RWPE2 (cell line): ENCODE measurements around the gene AFAP1L1.

ENCODE experiments used
- ATAC-seq: fragments of 200-7000 bp; cut with Tn5 transposase; 3 replicates; pipeline ENCODE4 v1.9.1; 2021; ENCODE audit warnings: low read depth
- DNase-seq: peaks from one replicate; pipeline ENCODE4 v3.0.0-alpha.2; 2020; ENCODE audit warnings: low spot score
- H3K27ac ChIP-seq: fragments of 450-650 bp; 2 replicates; pipeline ENCODE4 v1.5.1; 2017; ENCODE audit warnings: mild to moderate bottlenecking; ENCODE audit not compliant: poor library complexity, severe bottlenecking
- H3K27me3 ChIP-seq: fragments of 250-450 bp; sonication (Bioruptor Pico); 2 replicates; pipeline ENCODE4 v1.5.1; 2021; ENCODE audit warnings: mild to moderate bottlenecking, moderate library complexity; ENCODE audit not compliant: insufficient read depth, poor library complexity, severe bottlenecking
- H3K36me3 ChIP-seq: fragments of 250-450 bp; sonication (Bioruptor Pico); 2 replicates; pipeline ENCODE4 v1.5.1; 2020; ENCODE audit warnings: low read depth, mild to moderate bottlenecking, moderate library complexity
- H3K4me1 ChIP-seq: fragments of 250-450 bp; sonication (Bioruptor Pico); 2 replicates; pipeline ENCODE4 v1.5.1; 2021; ENCODE audit warnings: mild to moderate bottlenecking, moderate library complexity; ENCODE audit not compliant: insufficient read depth, poor library complexity, severe bottlenecking
- H3K4me3 ChIP-seq: fragments of 250-450 bp; sonication (Bioruptor Pico); 2 replicates; pipeline ENCODE4 v1.5.1; 2021; ENCODE audit warnings: mild to moderate bottlenecking, moderate library complexity; ENCODE audit not compliant: severe bottlenecking
- H3K9me3 ChIP-seq: fragments of 250-450 bp; sonication (Bioruptor Pico); 2 replicates; pipeline ENCODE4 v1.5.1; 2021; ENCODE audit warnings: mild to moderate bottlenecking, moderate library complexity; ENCODE audit not compliant: severe bottlenecking
- CTCF ChIP-seq: fragments of 450-650 bp; IDR thresholded peaks from one replicate; pipeline ENCODE4 v1.5.1; 2017; ENCODE audit warnings: mild to moderate bottlenecking, moderate library complexity; ENCODE audit not compliant: poor library complexity, severe bottlenecking

AFAP1L1 gene

GRCh38 chr5:149283626-149284480, 12.2 kb downstream of the AFAP1L1 start:
- no peak for TF ChIP-seq CTCF
- H3K4me1 ChIP-seq, result peaks cover 9% of the 10 kb centered on the region

GRCh38 chr5:149284501-149284900, 12.8 kb downstream of the AFAP1L1 start:
- H3K36me3 ChIP-seq, result no peaks in the 10 kb centered on the region
- H3K27me3 ChIP-seq, result no peaks in the 10 kb centered on the region
- DNase-seq, result no peak
- TF ChIP-seq CTCF, result no peak
- H3K27ac ChIP-seq, result no peak overlapping the region
- no peak overlapping the region for H3K4me3 ChIP-seq
- peaks cover 9% of the 10 kb centered on the region for H3K4me1 ChIP-seq
- no peaks in the 10 kb centered on the region for H3K9me3 ChIP-seq
- ATAC-seq, result 0 out of 3 replicates have a peak, but pooled peaks have one; percentile 11

More at GRCh38 chr5:149283626-149284480, 12.2 kb downstream of the AFAP1L1 start:
- Histone ChIP-seq H3K27me3 (no peaks in the 10 kb centered on the region), H3K4me3 (no peak overlapping the region), H3K27ac (no peak overlapping the region), H3K9me3 (no peaks in the 10 kb centered on the region), H3K36me3 (no peaks in the 10 kb centered on the region)
- DNase-seq (no peak), ATAC-seq (no peak)

DNA sequence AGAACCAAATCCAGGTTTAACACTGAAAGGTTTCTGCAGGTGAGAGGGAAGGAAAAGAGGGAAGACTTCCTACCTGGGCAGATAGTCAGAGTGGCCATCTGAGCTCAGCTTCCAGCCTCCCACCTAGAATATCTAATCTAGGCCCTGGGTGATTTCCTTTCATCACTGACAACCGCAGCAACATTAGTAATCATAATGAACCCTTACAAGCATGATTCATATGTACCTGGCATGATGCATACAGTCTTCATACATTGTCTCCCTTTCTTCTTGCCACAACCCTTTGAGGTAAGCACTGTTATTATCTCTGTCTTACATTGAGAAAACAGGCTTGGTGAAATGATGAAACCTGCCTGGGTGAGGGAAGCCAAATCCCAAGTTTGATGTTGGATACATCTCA, 13.5 kb downstream of the AFAP1L1 start:
- H3K4me3 ChIP-seq, result no peak overlapping the region
- peaks cover 9% of the 10 kb centered on the region for H3K4me1 ChIP-seq
- TF ChIP-seq CTCF, result no peak
- H3K27me3 ChIP-seq, result no peaks in the 10 kb centered on the region
- ATAC-seq, result peak; percentile 73
- no peak overlapping the region for H3K27ac ChIP-seq
- no peak for DNase-seq
- H3K36me3 ChIP-seq, result no peaks in the 10 kb centered on the region
- H3K9me3 ChIP-seq, result no peaks in the 10 kb centered on the region

DNA sequence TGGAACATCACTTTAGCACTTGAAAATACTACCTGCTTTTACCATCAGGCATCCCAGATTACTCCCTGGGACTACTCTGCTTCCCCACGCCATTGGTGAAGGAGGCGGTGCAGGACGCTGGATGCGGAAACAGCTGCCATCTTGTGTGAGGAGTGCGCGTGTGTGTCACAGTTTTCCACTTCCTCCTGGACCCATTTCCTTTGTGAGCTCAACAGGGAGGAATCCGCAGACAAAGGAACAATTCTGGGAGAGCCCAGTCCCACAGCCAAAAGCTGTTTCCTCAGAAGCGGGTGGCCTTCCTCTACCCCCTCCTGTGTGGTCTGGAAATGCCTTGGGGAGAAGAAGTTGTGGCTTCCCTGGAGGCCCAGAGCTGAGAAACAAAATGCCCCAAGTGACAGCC, 16.8 kb downstream of the AFAP1L1 start:
- H3K9me3 ChIP-seq, result no peaks in the 10 kb centered on the region
- no peak overlapping the region for H3K4me3 ChIP-seq
- no peaks in the 10 kb centered on the region for H3K36me3 ChIP-seq
- TF ChIP-seq CTCF, result no peak
- peaks cover 9% of the 10 kb centered on the region for H3K4me1 ChIP-seq
- H3K27ac ChIP-seq, result no peak overlapping the region
- H3K27me3 ChIP-seq, result no peaks in the 10 kb centered on the region
- ATAC-seq (no peak), DNase-seq (no peak)

GRCh38 chr5:149289301-149289700, 17.6 kb downstream of the AFAP1L1 start:
- ATAC-seq (no peak), DNase-seq (no peak)
- no peak overlapping the region for H3K27ac ChIP-seq
- no peaks in the 10 kb centered on the region for H3K27me3 ChIP-seq
- no peak for TF ChIP-seq CTCF
- H3K9me3 ChIP-seq, result no peaks in the 10 kb centered on the region
- H3K4me3 ChIP-seq, result no peak overlapping the region
- H3K4me1 ChIP-seq, result peaks cover 6% of the 10 kb centered on the region
- no peaks in the 10 kb centered on the region for H3K36me3 ChIP-seq
